Testis (tissue), 3 donors: ENCODE data around the gene BTNL2. TPM values are rescaled to one million over a fixed set of nuclear protein-coding genes. Genes with fewer than 3 reads are reported as not detected.

Experiments
- DNase-seq: peaks from one replicate; pipeline ENCODE4 v3.0.0-alpha.2; 2019
- H3K27ac ChIP-seq, 2 donors: fragments of 200-600 bp; sonication (generic); one replicate each; pipeline ENCODE4 v1.5.1; 2019
- H3K27me3 ChIP-seq: fragments of 200-600 bp; sonication (generic); one replicate; pipeline ENCODE4 v1.5.1; 2019
- H3K36me3 ChIP-seq: fragments of 200-600 bp; sonication (generic); one replicate; pipeline ENCODE4 v1.5.1; 2017; ENCODE audit warnings: low read depth; ENCODE audit errors: missing control alignments
- H3K4me1 ChIP-seq: fragments of 200-600 bp; sonication (generic); one replicate; pipeline ENCODE4 v1.5.1; 2019
- H3K4me3 ChIP-seq, 2 donors: fragments of 200-600 bp; sonication (generic); one replicate each; pipeline ENCODE4 v1.5.1; 2017 to 2019
- H3K9me3 ChIP-seq: fragments of 200-600 bp; sonication (generic); one replicate; pipeline ENCODE4 v1.5.1; 2017
- CTCF ChIP-seq, 3 experiments: fragments of 450-650 bp in 2 of 3; fragments of 200-600 bp in 1 of 3; sonication (generic) in 1 of 3; IDR thresholded peaks; one replicate each; pipeline ENCODE4 v1.5.1; 2016 to 2019; ENCODE audit warnings: antibody characterized with exemption in 3 of 3, mild to moderate bottlenecking in 2 of 3, moderate library complexity in 1 of 3
- POLR2A ChIP-seq: fragments of 450-650 bp; IDR thresholded peaks from one replicate; pipeline ENCODE4 v1.6.1; 2017; ENCODE audit warnings: antibody characterized with exemption, mild to moderate bottlenecking, moderate library complexity
- WGBS, 2 donors: methylation state at CpG; one replicate each; pipeline ENCODE4 v1.1.5; 2018; 5-methylcytosine and 5-hydroxymethylcytosine counted together
- intact Hi-C: fragments of 100-400 bp; cut with DNase I; formaldehyde crosslinking; loops from one replicate; pipeline ENCODE4 v1.15.1; 2023; ENCODE audit warnings: low total_unique reads
- polyA plus RNA-seq: library from polyadenylated mRNA; stranded (reverse); fragments of 350-450 nt; fragmentation: Illumina TruSeq; extraction: RNeasy Lipid Tissue Mini Kit (QIAGEN cat#74804); gene quantifications from one replicate; pipeline ENCODE4 v1.2.3, GENCODE V29; 2014; ENCODE audit warnings: low read depth, low replicate concordance; ENCODE audit not compliant: insufficient read depth
- total RNA-seq, 2 donors: library from RNA; depleted of rRNA; stranded (reverse); fragments of >200 nt; gene quantifications; one replicate each; pipeline ENCODE4 v1.2.3, GENCODE V29; 2016

The BTNL2 gene
- total and polyA plus RNA-seq, 3 donors from 2014 or later: 0.74 TPM; not detected in 2

DNA sequence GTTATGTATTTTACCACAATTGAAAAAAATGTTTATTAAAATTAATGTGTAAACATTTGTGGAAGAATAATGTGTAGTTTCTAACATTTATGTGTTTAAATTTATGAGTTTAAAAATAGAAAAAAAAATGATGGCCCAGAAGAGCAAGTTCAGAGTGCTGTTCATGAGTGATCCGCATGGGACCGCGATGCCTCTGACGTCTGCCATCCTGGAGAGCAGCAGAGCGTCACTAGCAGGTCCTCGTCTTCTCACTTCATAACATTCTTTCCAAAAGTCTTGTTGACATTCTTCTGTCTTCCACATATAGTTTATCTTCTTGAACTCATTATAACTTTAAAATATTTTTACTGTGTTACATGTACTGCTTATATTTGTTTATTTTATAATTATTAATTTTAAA lies 15.5 kb downstream of the BTNL2 start:
- no peak overlapping the region for H3K27ac ChIP-seq
- no peaks in the 10 kb centered on the region for H3K27me3 ChIP-seq
- H3K36me3 ChIP-seq: no peaks in the 10 kb centered on the region
- no peak overlapping the region for H3K4me3 ChIP-seq
- DNase-seq: no peak
- TF ChIP-seq CTCF (IDR thresholded peaks at IDR 0.05): no peak
- no peak for TF ChIP-seq POLR2A
- intact Hi-C loops: no loop called here
- 95 to 96% methylated on average over 6 of the region's 6 CpGs for WGBS, 2 donors
- no peaks in the 10 kb centered on the region for H3K4me1 ChIP-seq
- H3K9me3 ChIP-seq: no peaks in the 10 kb centered on the region

- TF ChIP-seq POLR2A (no peak), CTCF (IDR thresholded peaks at IDR 0.05) (no peak)
- no peaks in the 10 kb centered on the region for H3K4me1 ChIP-seq
- intact Hi-C loops: no loop called here
- H3K9me3 ChIP-seq: no peaks in the 10 kb centered on the region
- DNase-seq: no peak
- H3K36me3 ChIP-seq: no peaks in the 10 kb centered on the region
- WGBS, 2 donors: 56 to 58% methylated on average over 6 of the region's 6 CpGs
- no peak overlapping the region for H3K4me3 ChIP-seq
- no peak overlapping the region for H3K27ac ChIP-seq
- H3K27me3 ChIP-seq: no peaks in the 10 kb centered on the region
Measured at GRCh38 chr6:32387589-32388340, 19.2 kb downstream of the BTNL2 start.

DNA sequence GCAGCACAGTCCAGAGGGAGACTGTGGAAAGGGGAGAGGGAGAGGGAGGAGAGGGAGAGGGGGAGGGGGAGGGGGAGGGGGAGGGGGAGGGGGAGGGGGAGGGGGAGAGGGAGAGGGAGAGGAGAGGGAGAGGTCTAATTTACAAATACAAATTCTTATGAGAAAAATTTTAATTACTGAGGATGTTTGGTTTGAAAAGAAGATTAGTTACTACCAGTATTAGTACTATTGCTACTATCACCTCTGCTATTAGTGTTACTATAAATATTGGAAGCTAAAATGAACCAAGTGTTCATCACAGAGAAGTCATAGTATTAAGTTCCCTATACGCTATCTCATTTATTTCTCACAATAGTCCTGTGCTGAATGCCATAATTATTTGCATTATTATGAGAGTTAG lies 20.9 kb downstream of the BTNL2 start:
- Histone ChIP-seq H3K36me3 (no peaks in the 10 kb centered on the region), H3K4me1 (no peaks in the 10 kb centered on the region), H3K27ac (no peak overlapping the region), H3K9me3 (no peaks in the 10 kb centered on the region), H3K27me3 (no peaks in the 10 kb centered on the region), H3K4me3 (no peak overlapping the region)
- no peak for DNase-seq
- TF ChIP-seq POLR2A (no peak), CTCF (IDR thresholded peaks at IDR 0.05) (no peak)
- WGBS, 2 donors: 81 to 83% methylated on average over 1 of the region's 1 CpG
- intact Hi-C loops: no loop called here

DNA sequence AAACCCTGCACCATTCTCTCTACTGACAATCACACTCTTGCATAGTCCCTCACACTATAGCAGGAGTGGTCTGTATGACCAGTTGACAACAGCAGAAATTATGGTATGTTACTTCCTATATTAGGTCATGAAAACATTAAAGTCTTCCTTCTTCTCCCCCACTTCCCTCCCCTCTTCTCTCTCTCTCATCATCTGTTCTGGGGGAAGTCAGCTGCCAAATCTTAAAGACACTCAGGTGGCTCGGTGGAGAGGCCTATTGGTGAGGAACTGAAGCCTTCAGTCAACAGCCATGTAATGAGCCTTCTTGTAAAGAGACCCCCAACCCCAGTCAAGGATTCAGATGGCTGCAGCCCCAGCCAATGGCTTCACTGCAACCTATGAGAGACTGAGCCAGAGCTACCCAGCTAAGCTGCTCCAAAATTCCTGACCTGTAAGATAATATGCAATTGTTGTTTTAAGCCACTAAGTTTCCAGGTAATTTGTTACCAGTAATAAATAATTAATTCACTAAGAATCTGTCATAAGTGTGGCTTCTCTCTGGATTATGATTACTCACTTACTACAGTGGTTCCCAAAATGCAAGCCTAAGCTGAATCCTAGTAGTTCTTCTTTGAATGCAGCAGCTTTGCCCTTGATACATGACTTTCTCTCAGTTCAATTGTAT lies 24.1 kb downstream of the BTNL2 start:
- Histone ChIP-seq H3K4me1 (no peaks in the 10 kb centered on the region), H3K36me3 (no peaks in the 10 kb centered on the region), H3K27ac (no peak overlapping the region), H3K4me3 (no peak overlapping the region), H3K9me3 (no peaks in the 10 kb centered on the region), H3K27me3 (no peaks in the 10 kb centered on the region)
- TF ChIP-seq CTCF (IDR thresholded peaks at IDR 0.05) (no peak), POLR2A (no peak)
- no peak for DNase-seq
- intact Hi-C loops: no loop called here
- WGBS, 2 donors: 46% methylated on average over 1 of the region's 1 CpG; no CpG with 5 or more reads in 1 of the 2 donors

GRCh38 chr6:32379545-32379944 lies 27.4 kb downstream of the BTNL2 start:
- intact Hi-C loops: no loop called here
- H3K27me3 ChIP-seq: no peaks in the 10 kb centered on the region
- DNase-seq: no peak
- H3K9me3 ChIP-seq: no peaks in the 10 kb centered on the region
- no peaks in the 10 kb centered on the region for H3K36me3 ChIP-seq
- no peaks in the 10 kb centered on the region for H3K4me1 ChIP-seq
- H3K27ac ChIP-seq: no peak overlapping the region
- WGBS, 2 donors: 68 to 72% methylated on average over 2 of the region's 2 CpGs
- TF ChIP-seq POLR2A: no peak
- TF ChIP-seq CTCF (IDR thresholded peaks at IDR 0.05): no peak
- no peak overlapping the region for H3K4me3 ChIP-seq
